ENCODE results near the gene MYOC.
"Not testable (repeated sequence)": the region's sequence is repeated elsewhere in the genome, so short reads cannot be mapped to it uniquely, and the experiment has no call there.

MYOC gene

DNA sequence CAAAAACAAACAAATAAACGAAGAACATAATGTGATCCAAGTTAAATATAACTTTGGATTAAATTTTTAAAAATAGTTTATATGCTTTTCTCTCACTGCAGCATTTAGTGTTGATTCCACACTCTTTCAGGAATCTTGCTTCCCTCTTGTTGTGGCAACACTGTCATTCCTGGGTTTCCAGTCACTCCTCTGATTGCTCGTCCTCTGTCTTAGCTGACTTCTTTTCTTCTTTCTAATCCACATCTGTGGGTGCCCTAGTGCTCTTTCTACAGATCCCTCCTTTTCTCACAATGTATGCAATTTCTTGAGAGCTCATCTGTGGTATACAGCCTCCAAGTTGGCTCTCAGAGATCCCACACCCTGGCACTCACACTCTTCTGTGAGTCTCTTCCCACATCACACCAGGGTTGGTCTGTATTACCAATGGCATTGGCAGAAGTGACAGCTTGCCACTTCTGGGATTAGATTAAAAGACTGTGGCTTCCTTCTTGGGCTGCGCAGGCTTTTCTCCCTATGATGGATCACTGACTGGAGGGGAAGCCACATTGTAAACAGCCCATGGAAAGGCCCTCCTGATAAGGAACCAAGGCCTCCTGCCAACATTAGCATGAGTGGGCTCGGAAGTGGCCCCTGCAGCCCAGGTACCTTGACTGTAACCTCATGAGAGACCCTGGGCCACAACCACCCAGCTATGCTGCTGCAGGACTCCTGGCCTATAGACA, 11.5 kb upstream of the MYOC start:
- H3K4me3 ChIP-seq (ENCODE audit: insufficient read depth in 1 of 2, low read depth in 1 of 2, low read length in 2 of 2): peak overlapping the region in 1 of 2 experiments; percentile 28
- no peak overlapping the region for H3K23ac ChIP-seq (ENCODE audit: low read length in 2 of 2)
- no peak overlapping the region for H3K18ac ChIP-seq (ENCODE audit: low read depth in 1 of 2, low read length in 2 of 2)
- peak overlapping the region; percentile 82 for H3K9ac ChIP-seq (ENCODE audit: low read length)
- no peak overlapping the region for H3K4ac ChIP-seq (ENCODE audit: low read depth in 1 of 2, low read length in 2 of 2)
- H2AFZ ChIP-seq (ENCODE audit: low read depth, low read length): no peak overlapping the region
- WGBS: 83% methylated on average over 3 of the region's 4 CpGs
- H3K36me3 ChIP-seq (ENCODE audit: control insufficient read depth in 1 of 2, insufficient read depth in 2 of 2, low read depth in 1 of 2, low read length in 2 of 2): no peaks in the 10 kb centered on the region
- no peak overlapping the region for H2BK5ac ChIP-seq (ENCODE audit: low read depth, low read length, poor library complexity, severe bottlenecking)
- H2BK12ac ChIP-seq (ENCODE audit: low read length in 2 of 2): no peak overlapping the region
- no peak overlapping the region for H3K27ac ChIP-seq (ENCODE audit: low read length, poor library complexity, severe bottlenecking)
- no peaks in the 10 kb centered on the region for H3K4me1 ChIP-seq (ENCODE audit: control insufficient read depth, insufficient read depth, low read depth, low read length)
- H3K79me1 ChIP-seq (replicated peaks; ENCODE audit: low read length, poor library complexity, severe bottlenecking): no peaks in the 10 kb centered on the region
- H2BK120ac ChIP-seq (ENCODE audit: low read depth, low read length): no peak overlapping the region
- no peak overlapping the region for H2BK15ac ChIP-seq (ENCODE audit: low read depth, poor library complexity, severe bottlenecking)
- no peak overlapping the region for H2AK5ac ChIP-seq (ENCODE audit: low read length, severe bottlenecking)
- no peak for DNase-seq
- H4K91ac ChIP-seq (ENCODE audit: low read length): no peak overlapping the region
- peaks cover 0 to 5% of the 10 kb centered on the region in 2 experiments for H3K27me3 ChIP-seq (ENCODE audit: control insufficient read depth in 1 of 2, insufficient read depth in 1 of 2, low read length in 2 of 2)
- H3K14ac ChIP-seq (ENCODE audit: low read length in 2 of 2): no peak overlapping the region
- no peak overlapping the region for H4K8ac ChIP-seq (ENCODE audit: low read length)
- H3K9me3 ChIP-seq (ENCODE audit: control insufficient read depth, low read length): no peaks in the 10 kb centered on the region
- H3K4me2 ChIP-seq (ENCODE audit: low read length, poor library complexity, severe bottlenecking): no peak overlapping the region

DNA sequence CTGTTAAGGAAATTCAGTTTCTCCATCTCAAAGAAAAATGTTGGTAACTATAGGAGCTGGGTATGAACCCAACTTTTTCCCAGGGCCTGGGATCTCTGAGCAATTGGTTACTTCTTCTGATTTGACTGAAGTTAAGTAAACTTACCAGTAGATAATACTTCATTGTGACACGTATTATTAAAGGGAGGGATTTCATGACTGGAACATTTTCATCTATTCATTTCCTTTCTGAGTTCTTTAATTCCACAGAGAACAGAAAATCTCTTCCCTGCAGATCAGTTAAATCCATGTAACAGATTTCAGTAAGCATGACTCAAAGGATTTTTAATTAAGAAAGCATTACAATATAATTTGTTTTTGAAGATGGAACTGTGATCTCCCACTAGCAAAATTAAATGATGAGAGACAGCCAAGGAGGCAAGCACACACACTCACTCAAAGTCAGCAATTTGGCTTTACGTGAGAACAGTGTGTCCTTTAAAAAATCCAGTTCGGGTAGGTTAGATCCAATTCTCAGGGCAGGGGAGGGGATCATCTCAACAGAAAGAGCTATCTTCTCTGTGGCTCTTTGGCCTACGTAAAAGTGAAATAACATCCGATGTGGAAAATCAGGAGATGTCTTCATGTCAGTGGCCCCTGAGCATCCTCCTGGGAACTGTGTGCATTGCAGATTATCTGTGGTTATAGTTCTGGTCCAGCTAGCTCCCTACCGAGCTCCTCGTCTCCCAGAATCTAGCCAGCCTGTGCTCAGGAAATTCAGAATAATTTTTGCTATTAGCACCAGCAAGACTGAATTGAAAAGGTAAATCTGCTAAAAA, 10.8 kb upstream of the MYOC start:
- Histone ChIP-seq H3K4me2 (ENCODE audit: low read length, poor library complexity, severe bottlenecking) (no peak overlapping the region), H3K27me3 (ENCODE audit: control insufficient read depth in 1 of 2, insufficient read depth in 1 of 2, low read length in 2 of 2) (peaks cover 0 to 5% of the 10 kb centered on the region in 2 experiments), H3K23ac (ENCODE audit: low read length in 2 of 2) (no peak overlapping the region), H2BK120ac (ENCODE audit: low read depth, low read length) (no peak overlapping the region), H3K9ac (ENCODE audit: low read length) (peak overlapping the region; percentile 82), H3K18ac (ENCODE audit: low read depth in 1 of 2, low read length in 2 of 2) (no peak overlapping the region), H3K79me1 (replicated peaks; ENCODE audit: low read length, poor library complexity, severe bottlenecking) (no peaks in the 10 kb centered on the region), H4K91ac (ENCODE audit: low read length) (no peak overlapping the region), H3K14ac (ENCODE audit: low read length in 2 of 2) (no peak overlapping the region), H3K27ac (ENCODE audit: low read length, poor library complexity, severe bottlenecking) (no peak overlapping the region), H2BK5ac (ENCODE audit: low read depth, low read length, poor library complexity, severe bottlenecking) (no peak overlapping the region), H3K4me3 (ENCODE audit: insufficient read depth in 1 of 2, low read depth in 1 of 2, low read length in 2 of 2) (peak overlapping the region in 1 of 2 experiments; percentile 28), H3K4ac (ENCODE audit: low read depth in 1 of 2, low read length in 2 of 2) (no peak overlapping the region), H3K4me1 (ENCODE audit: control insufficient read depth, insufficient read depth, low read depth, low read length) (no peaks in the 10 kb centered on the region), H3K9me3 (ENCODE audit: control insufficient read depth, low read length) (no peaks in the 10 kb centered on the region), H2AK5ac (ENCODE audit: low read length, severe bottlenecking) (no peak overlapping the region), H2BK12ac (ENCODE audit: low read length in 2 of 2) (no peak overlapping the region), H2AFZ (ENCODE audit: low read depth, low read length) (no peak overlapping the region), H4K8ac (ENCODE audit: low read length) (no peak overlapping the region), H2BK15ac (ENCODE audit: low read depth, poor library complexity, severe bottlenecking) (no peak overlapping the region), H3K36me3 (ENCODE audit: control insufficient read depth in 1 of 2, insufficient read depth in 2 of 2, low read depth in 1 of 2, low read length in 2 of 2) (no peaks in the 10 kb centered on the region)
- DNase-seq: no peak
- WGBS: 93% methylated on average over 6 of the region's 7 CpGs

DNA sequence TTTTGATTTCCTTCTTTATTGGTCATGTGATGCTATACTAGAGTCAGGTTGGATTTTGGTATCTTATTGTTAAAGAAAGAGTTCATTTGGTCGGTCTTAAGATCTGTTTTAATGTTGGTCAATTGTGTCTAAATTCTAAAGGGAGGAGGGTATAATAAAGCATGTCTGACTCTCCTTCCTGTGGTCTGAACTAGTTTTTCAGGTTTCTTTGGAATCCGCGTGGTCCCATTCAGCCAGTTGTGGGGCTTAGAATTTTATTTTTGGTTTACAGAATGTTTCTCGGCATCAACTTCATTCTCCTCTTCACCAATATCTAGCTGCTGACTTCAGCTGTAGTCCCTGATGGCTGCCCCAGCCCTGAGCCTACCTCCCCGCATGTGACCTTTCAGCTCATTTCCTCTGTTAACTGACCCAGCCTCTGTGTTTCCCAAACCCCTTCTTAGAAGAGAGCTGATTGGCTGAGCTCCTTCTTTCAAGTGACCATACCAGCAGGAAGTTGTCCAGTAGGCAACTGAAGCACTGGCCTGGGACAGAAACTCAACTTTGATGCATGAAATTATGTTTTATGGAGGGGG, 8.7 kb upstream of the MYOC start:
- Histone ChIP-seq H3K27me3 (ENCODE audit: control insufficient read depth in 1 of 2, insufficient read depth in 1 of 2, low read length in 2 of 2) (peaks cover 0 to 5% of the 10 kb centered on the region in 2 experiments), H3K14ac (ENCODE audit: low read length in 2 of 2) (no peak overlapping the region), H2BK15ac (ENCODE audit: low read depth, poor library complexity, severe bottlenecking) (no peak overlapping the region), H2AFZ (ENCODE audit: low read depth, low read length) (no peak overlapping the region), H3K79me1 (replicated peaks; ENCODE audit: low read length, poor library complexity, severe bottlenecking) (no peaks in the 10 kb centered on the region), H4K91ac (ENCODE audit: low read length) (no peak overlapping the region), H3K27ac (ENCODE audit: low read length, poor library complexity, severe bottlenecking) (no peak overlapping the region), H3K4ac (ENCODE audit: low read depth in 1 of 2, low read length in 2 of 2) (no peak overlapping the region), H3K4me1 (ENCODE audit: control insufficient read depth, insufficient read depth, low read depth, low read length) (no peaks in the 10 kb centered on the region), H4K8ac (ENCODE audit: low read length) (no peak overlapping the region), H3K9me3 (ENCODE audit: control insufficient read depth, low read length) (no peaks in the 10 kb centered on the region), H3K23ac (ENCODE audit: low read length in 2 of 2) (no peak overlapping the region), H3K36me3 (ENCODE audit: control insufficient read depth in 1 of 2, insufficient read depth in 2 of 2, low read depth in 1 of 2, low read length in 2 of 2) (no peaks in the 10 kb centered on the region), H2BK120ac (ENCODE audit: low read depth, low read length) (no peak overlapping the region), H3K4me2 (ENCODE audit: low read length, poor library complexity, severe bottlenecking) (no peak overlapping the region), H2BK12ac (ENCODE audit: low read length in 2 of 2) (no peak overlapping the region), H3K9ac (ENCODE audit: low read length) (no peak overlapping the region), H2AK5ac (ENCODE audit: low read length, severe bottlenecking) (no peak overlapping the region), H3K4me3 (ENCODE audit: insufficient read depth in 1 of 2, low read depth in 1 of 2, low read length in 2 of 2) (no peak overlapping the region), H2BK5ac (ENCODE audit: low read depth, low read length, poor library complexity, severe bottlenecking) (no peak overlapping the region), H3K18ac (ENCODE audit: low read depth in 1 of 2, low read length in 2 of 2) (no peak overlapping the region)
- DNase-seq: no peak
- 88% methylated on average over 3 of the region's 5 CpGs for WGBS

DNA sequence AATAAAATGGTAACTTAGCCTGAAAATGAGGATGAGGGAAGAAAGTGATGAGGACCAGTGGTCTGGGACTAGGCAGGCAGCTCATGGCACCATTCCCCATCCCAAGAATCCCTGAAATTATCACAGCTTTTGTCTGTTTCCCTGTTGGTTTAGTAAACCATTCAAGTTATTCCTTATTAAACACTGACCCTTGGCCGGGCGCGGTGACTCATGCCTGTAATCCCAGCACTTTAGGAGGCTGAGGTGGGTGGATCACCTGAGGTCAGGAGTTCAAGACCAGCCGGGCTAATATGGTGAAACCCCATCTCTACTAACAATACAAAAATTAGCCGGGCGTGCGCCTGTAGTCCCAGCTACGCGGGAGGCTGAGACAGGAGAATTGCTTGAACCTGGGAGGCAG, 3.7 kb upstream of the MYOC start:
- H3K4me2 ChIP-seq (ENCODE audit: low read length, poor library complexity, severe bottlenecking); H2AFZ ChIP-seq (ENCODE audit: low read depth, low read length); H4K91ac ChIP-seq (ENCODE audit: low read length); H3K4ac ChIP-seq (ENCODE audit: low read depth in 1 of 2, low read length in 2 of 2); DNase-seq; H2BK15ac ChIP-seq (ENCODE audit: low read depth, poor library complexity, severe bottlenecking); H3K18ac ChIP-seq (ENCODE audit: low read depth in 1 of 2, low read length in 2 of 2); H3K27me3 ChIP-seq (ENCODE audit: control insufficient read depth in 1 of 2, insufficient read depth in 1 of 2, low read length in 2 of 2); H2BK12ac ChIP-seq (ENCODE audit: low read length in 2 of 2); H3K27ac ChIP-seq (ENCODE audit: low read length, poor library complexity, severe bottlenecking); H4K8ac ChIP-seq (ENCODE audit: low read length); H3K14ac ChIP-seq (ENCODE audit: low read length in 2 of 2); H3K9me3 ChIP-seq (ENCODE audit: control insufficient read depth, low read length); H2BK120ac ChIP-seq (ENCODE audit: low read depth, low read length); H3K79me1 ChIP-seq (replicated peaks; ENCODE audit: low read length, poor library complexity, severe bottlenecking); H2AK5ac ChIP-seq (ENCODE audit: low read length, severe bottlenecking); H3K23ac ChIP-seq (ENCODE audit: low read length in 2 of 2); H3K36me3 ChIP-seq (ENCODE audit: control insufficient read depth in 1 of 2, insufficient read depth in 2 of 2, low read depth in 1 of 2, low read length in 2 of 2); H3K4me1 ChIP-seq (ENCODE audit: control insufficient read depth, insufficient read depth, low read depth, low read length); H2BK5ac ChIP-seq (ENCODE audit: low read depth, low read length, poor library complexity, severe bottlenecking): not testable (repeated sequence)
- 98% methylated on average over 5 of the region's 9 CpGs for WGBS
- Histone ChIP-seq H3K9ac (ENCODE audit: low read length) (peak overlapping the region; percentile 68), H3K4me3 (ENCODE audit: insufficient read depth in 1 of 2, low read depth in 1 of 2, low read length in 2 of 2) (peak overlapping the region in 1 of 2 experiments; percentile 61)

Data from mesenchymal stem cell (in vitro differentiated cells and primary cell).